ENCODE data around the gene NGLY1. TPM values are rescaled to one million over a fixed set of nuclear protein-coding genes. Genes with fewer than 3 reads are reported as not detected.

NGLY1 gene
- total RNA-seq, 1 donor, result 30.4 TPM

DNA sequence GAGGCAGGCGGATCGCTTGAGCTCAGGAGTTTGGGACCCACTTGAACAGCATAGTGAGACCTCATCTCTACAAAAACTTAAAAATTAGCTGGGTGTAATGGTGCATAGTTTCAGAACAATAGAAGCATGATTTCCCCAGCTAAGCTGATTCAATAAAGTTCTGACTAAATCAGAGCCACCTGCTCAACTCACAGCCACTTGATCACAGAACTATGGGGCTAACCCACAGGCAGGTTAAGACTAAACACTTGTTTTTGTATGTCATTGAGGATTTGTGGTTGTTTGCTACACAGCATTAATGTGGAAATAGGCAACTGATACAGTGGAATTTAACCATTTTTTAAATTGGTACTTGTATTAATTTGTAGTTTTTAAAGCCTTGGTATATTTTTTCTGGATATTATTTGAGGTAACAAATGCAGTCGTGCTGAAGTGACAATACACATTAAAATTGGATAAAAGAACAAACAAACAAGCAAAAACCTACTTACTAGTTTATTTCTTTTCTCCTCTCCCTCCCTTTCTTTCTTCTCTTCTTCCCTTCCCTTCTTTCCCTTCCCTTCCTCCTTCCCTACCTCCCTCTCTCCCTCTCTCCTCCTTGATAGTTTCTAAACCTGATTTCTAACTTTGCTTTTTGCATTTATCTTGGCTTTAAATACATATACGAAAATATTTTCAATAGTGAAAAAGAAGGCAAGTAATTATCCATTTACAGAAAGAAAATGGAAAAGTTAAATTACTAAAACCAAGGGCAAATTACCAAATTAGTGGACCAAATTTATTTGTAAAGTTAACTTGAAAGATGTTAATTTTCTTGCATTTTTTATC is 38.7 kb upstream of the NGLY1 start:
- no peak for TF ChIP-seq CTCF (IDR thresholded peaks at IDR 0.05; ENCODE audit: insufficient read depth, low read length)
- no peak overlapping the region for H3K4me3 ChIP-seq (ENCODE audit: low read depth, low read length)
- DNase-seq (ENCODE audit: low read depth), result no peak

- TF ChIP-seq CTCF (IDR thresholded peaks at IDR 0.05; ENCODE audit: insufficient read depth, low read length), result no peak
- H3K4me3 ChIP-seq (ENCODE audit: low read depth, low read length), result no peak overlapping the region
- no peak for DNase-seq (ENCODE audit: low read depth)
Measured at GRCh38 chr3:25820816-25821486, 37.7 kb upstream of the NGLY1 start.

DNA sequence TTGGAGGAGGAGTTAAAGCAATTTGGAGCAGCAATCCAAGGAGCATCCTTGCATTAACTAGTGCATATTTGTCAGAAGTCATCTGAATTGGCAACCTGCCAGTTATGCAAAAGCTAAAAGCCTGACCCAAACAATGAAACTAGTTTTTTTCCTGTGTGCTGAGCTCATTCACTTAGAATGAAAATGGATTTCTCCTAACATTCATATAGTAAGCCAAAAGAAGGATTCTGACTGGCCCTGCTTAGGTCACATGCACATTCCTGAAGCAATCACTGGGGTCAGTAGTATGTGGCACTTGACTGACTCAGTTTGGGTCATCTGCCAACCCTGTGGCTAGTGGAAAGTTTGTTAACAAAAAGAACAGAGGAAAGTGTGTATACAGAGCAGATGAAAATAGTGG is 37.1 kb upstream of the NGLY1 start:
- no peak overlapping the region for H3K4me3 ChIP-seq (ENCODE audit: low read depth, low read length)
- TF ChIP-seq CTCF (IDR thresholded peaks at IDR 0.05; ENCODE audit: insufficient read depth, low read length), result no peak
- peak; percentile 90 for DNase-seq (ENCODE audit: low read depth)

DNA sequence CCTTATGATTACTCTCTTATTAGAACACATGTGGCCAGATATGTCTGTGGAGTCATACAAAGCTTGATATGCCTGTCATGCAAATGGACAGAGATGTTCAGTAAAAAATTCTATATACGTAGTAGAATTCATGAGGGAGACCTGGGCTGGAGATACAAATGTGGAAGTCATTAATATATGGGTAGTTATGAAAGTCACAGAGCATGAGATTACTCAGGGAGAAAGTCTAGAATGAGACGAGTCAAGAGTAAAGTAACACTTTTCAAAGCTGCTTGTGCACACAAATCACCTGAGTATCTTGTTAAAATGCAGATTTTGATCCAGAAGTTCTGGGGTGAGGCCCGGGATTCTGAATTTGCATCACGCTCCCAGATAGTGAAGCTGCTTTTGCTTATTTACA is 35.1 kb upstream of the NGLY1 start:
- TF ChIP-seq CTCF (IDR thresholded peaks at IDR 0.05; ENCODE audit: insufficient read depth, low read length), result no peak
- no peak overlapping the region for H3K4me3 ChIP-seq (ENCODE audit: low read depth, low read length)
- DNase-seq (ENCODE audit: low read depth), result no peak

DNA sequence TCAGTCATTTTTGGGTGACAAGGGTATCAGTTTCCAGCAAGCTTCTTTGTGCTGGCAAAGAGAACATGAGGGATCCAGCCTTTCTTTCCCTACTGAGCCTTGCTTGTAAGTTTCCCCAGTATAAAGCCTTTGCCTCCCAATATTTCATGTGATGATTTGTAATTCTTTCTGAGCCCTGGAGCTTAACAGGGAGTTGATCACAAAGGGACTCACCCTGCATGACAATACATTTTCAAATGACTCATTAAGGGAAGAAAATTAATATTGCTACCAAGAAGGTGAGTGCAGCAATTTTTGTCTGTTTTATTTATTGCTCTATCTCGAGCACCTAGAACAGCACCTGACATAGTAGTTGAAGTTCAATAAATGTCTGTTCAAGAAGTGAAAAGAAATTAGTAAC is 34.4 kb upstream of the NGLY1 start:
- DNase-seq (ENCODE audit: low read depth), result no peak
- no peak for TF ChIP-seq CTCF (IDR thresholded peaks at IDR 0.05; ENCODE audit: insufficient read depth, low read length)
- H3K4me3 ChIP-seq (ENCODE audit: low read depth, low read length), result no peak overlapping the region

DNA sequence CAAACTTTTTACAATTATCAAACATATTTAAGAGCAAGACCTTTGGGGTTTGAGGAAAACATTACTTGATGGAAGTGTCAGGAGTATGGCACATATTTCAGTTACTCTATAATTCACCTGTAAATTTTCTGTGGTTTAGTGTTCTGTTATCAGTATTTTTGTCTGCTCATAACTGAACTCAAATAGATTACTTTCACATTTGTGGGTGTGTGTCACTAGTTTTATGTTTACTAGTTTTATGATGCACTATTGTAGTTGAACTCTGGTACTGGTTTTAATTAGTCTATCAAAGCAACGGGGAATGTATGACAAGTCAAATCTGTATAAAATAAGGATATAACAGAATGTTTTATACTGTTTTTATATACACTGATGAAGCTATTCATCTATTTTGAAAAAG is 33.9 kb upstream of the NGLY1 start:
- no peak for DNase-seq (ENCODE audit: low read depth)
- no peak for TF ChIP-seq CTCF (IDR thresholded peaks at IDR 0.05; ENCODE audit: insufficient read depth, low read length)
- H3K4me3 ChIP-seq (ENCODE audit: low read depth, low read length), result no peak overlapping the region
